HG03103 (cell line): ENCODE results near the gene FCHO1.

Source experiments
- ATAC-seq: cut with Tn5 transposase; IDR thresholded peaks from one replicate; pipeline ENCODE4 v1.9.1; 2021; ENCODE audit warnings: low read depth; ENCODE audit not compliant: unreplicated experiment

FCHO1 gene

DNA sequence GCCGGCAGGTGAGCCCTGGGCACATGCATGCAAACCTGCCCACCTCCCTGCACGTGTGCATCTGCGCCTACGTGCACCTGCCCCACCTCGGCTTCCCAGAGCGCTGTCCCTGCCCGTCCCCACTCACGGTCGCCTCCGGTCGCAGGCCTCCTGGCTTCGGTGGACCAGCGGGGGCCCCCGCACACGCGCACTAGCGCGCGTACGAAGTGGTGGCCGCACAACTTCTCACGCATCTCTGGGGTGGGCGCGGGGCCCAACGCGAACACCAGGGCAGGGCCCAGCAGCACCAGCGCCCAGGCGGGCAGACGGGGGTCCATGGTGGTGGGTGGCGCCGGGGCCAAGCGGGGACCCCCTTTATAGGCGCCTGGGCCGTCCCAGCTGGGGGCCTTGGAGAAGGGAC, 69.9 kb downstream of the FCHO1 start, which contains the start of gene INSL3:
Gene INSL3, minus strand, starts transcription at position 330 of the 400 bp plus-strand sequence. Its CDS starts 13 bp downstream, at position 317.
- no peak for ATAC-seq

DNA sequence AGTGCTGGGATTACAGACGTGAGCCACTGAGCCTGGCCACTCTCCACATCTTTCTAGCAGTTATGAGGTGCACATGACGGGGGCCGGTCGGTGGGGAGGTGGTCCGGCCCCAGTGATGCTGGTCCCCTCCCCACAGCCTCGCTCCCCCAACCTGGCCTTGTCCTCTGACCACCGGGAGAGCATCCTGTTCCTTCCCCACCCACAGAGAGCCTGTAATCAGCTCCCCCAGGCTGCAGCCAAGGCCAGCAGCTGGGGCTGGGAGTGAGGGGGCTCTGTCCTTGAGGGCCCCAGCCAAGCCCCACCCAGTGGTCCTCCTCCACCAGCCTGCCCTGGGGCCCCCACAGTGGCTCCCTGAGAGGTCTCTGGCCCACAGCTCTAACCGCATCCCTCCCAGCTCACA, 73.1 kb downstream of the FCHO1 start:
- ATAC-seq: no peak

DNA sequence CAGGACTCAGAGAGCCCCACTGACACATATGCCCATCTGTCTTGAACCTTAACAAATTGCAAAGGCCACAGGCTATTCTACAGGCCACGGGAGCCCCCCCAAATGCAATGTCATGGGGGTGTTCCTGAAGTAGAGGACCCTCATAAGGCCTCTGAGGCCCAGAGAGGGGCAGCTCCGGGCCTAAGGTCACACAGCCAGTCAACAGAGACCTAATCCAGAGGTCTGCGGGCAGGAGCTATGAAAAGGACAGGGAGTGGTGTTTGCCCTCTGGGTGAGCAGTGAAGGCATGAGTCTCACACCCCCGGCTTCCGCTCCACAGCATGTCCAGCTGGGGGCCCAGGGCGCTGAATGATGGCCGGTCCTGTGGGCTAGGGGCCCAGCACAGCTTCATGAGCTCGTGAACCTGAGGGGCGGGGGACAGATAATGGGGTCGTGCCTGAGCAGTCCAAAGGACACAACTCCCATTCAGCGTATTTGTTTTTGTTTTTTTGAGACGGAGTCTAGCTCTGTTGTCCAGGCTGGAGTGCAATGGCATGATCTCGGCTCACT, 75.3 kb downstream of the FCHO1 start:
- no peak for ATAC-seq

DNA sequence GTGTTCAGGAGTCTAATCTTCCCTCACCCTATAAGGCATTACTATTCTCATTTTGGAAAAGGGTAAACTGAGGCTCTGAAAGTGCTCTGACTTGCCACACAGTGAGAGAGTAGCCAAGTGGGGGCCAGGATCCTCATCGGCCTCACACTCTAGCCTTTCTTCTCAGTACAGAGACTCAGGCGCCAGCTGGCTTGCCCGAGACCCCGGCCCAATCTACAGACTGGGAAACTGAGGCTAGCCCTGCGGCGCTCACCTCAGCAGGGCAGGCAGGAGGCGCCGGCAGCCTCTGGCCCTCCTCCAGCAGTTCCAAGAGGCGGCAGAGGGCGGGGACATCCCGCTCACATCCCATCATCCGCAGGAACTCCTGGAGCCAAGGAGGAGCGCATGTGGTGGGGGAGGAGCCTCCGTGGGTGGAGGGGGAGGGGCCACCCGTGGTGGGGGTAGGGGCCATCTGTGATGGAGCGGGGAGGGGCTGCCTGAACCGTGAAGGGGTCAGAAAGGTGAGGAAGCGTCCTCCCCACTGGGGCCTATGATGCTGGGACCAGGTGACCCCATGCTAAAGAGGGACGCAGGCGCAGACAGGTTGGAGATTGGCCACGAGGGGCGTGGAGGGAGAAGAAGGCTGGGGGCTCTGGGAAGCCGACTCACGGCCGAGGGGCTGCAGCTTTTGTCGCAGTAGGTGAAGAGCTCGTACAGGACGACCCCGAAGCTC, 78.7 kb downstream of the FCHO1 start:
- no peak for ATAC-seq

DNA sequence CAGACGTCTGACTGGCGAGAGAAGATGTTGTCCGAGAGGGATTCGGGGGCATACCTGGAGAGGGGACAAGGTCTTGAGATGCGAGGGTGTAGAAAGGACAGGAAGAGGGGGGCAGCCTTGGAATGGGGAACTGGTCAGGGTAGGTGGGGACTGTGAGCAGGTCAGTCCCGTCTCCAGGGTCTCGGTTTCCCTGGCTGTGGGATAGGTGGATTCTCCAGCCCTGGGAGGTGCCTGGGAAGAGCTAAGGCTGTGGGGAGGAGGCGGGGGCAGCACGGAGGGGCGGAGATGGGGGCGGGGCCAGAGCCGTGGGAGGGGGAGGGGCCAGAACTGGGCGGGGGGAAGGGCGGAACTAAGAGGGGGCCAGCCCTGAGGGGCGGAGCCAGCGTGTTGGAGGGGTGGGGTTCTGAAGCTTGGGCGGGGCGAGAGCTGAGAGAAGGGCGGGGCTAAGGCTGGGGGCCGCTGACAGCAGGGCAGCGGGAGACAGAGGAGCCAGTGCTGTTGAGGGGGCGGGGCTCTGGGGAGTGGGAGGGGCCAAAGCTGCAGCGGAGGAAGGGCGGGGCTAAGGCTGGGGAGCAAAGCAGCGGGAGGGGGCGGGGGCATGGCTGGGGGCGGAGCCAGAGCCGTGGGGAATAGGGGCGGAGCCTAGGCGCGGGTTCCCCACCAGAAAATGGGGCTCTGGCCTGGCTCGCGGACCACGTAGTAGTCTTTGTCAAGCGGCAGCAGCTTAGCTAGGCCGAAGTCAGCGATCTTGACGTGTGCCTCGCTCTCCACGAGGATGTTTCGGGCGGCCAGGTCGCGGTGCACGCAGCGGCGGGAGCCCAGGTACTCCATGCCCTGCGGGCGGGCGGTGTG, 79.5 kb downstream of the FCHO1 start:
- no peak for ATAC-seq

DNA sequence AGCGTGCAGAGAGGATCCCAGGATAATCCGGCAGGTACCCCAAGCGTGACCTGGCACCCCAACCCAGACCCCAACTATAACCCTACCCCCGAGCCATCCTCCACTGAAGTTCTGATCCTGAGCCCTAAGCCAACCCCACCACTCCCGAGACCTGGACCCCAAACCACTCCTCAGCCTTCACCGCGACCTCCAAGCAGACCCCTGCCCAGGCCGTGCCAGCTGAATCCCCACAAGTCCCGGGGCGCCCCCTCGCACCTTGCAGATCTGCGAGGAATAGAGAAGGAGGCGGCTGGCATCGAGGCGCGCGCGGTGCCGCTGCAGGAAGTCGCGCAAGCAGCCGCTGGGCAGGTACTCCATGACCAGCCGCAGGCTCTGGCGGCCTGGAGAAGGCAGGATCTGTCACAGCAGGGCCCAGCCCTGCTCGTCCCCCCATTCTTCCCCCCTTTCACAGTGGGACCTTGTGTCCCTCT, 80.2 kb downstream of the FCHO1 start:
- no peak for ATAC-seq

DNA sequence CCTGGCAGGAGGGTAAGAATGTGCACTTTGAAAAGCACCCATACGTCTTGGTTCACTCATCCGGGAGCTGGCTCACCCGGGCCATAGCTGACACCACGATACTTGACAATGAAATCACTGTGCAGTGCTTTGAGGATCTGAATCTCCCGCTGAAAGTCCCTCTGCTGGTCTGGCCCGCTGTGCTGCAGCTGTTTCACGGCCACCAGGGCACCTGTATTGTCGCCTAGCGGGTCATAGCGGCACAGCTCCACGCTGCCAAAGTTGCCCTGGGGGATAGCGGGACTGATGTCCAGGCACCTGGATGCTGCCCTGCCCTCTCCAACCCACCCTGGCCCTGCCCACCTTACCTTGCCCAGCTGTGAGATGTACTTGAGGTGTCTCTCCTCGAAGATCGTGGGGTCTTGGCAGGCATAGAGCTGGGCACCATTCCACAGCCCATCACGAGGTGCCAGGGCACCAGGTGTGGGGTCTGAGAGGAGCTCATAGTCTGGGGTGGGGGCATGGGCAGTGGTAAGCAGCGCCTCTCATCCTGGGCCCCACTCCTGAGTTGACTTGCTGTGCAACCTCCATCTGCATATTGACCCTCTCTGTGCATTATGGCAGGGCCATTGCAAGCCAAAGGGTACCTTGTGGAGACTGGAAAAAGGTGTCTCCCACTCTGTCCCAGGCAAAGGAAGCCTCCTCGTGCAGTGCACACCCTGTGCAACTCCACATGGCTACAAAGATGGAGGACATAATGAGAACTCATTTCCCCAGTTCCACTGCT, 81.3 kb downstream of the FCHO1 start:
- ATAC-seq: no peak

DNA sequence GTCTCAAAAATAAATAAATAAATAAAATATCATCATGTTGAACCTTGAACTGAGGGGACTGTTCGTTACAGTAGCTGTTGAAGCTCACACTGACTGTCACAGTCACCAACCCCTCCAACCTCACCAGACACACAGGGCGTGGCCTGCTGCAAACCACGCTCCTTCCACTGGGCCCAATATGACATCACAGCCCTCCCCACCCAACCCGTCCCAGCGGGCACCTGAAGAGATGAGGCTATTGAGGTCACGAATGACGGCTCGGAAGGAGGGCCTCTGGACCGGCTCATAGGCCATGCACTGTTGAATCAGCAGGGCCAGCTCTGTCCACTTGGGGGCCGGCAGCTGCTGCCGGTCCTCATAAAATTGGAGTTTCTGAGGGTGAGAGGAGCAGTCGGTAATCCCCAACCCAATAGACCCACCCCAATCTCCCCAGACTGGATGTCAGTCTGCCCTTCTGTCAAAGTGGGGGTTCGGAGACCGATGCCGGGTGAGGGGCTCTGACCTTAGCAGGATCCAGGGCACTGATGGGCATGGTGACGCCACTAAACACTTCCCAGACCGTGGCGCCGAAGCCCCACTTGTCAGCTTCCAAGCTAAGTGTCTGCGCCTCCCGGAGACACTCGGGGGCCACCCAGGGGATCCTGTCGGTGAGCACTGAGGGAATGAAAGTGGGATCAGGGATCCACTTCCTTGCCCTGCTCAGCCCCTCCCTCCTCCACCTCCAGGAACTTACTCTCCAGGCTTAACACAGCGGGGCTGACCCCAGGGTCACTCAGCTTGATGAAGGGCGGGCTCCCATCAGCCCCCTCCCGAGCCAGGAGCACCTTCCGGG, 83.3 kb downstream of the FCHO1 start:
- no peak for ATAC-seq

DNA sequence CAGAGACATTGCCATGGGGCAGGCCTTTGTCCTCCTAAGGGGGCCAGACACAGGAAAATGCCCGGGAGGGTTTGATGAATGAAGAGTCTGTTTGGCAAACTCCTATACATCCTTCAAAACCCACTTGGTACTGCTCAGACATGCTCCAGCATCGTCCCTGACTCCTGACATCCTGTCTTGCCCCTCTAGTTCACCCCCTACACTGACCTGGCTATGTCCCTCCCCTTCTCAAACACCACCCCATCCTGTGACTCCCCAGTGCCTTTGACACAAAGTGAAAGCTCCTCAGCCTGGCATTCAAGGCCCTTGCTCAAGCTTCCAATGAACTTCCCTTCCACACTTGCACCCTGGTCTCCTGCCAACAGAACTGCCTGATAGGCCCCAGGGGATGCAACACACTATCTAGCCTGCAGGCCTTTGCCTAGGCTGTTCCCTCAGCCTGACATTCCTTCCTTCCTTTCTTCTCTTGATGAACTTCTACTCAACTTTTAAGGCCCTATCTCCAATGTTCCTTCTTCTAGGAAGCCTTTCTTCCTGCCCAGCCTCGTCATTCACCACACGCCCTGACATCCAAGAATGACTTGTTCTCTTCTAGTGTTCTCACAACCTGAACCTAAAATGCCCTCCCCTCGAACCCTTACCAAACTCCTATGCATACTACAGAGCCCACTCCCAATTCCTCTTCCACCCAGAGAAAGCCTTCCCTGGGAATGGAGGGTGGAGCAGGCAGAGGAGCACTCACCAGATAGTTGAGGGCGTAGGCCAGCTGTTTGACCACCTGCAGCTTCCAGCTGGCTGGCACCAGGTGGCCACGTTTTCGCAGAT, 84.1 kb downstream of the FCHO1 start:
- no peak for ATAC-seq

DNA sequence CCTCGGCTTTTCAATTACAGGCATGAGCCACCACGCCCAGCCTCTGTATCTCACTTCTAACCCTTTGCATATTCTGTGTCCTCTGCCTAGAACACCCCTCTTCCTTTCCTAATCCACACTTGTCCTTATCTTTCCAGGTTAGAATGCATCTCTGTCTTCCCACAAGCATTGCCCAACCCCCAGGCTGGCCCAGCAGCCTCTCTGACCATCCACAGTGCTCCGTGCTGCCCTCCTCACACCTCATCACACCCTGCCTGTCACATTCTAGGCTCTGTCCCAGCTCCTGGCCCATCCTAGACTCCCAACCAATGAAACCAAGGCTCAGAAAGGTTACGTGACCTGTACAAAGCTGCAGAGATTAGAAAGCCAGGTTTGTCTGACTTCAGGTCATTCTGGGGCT, 85.3 kb downstream of the FCHO1 start:
- ATAC-seq: no peak

DNA sequence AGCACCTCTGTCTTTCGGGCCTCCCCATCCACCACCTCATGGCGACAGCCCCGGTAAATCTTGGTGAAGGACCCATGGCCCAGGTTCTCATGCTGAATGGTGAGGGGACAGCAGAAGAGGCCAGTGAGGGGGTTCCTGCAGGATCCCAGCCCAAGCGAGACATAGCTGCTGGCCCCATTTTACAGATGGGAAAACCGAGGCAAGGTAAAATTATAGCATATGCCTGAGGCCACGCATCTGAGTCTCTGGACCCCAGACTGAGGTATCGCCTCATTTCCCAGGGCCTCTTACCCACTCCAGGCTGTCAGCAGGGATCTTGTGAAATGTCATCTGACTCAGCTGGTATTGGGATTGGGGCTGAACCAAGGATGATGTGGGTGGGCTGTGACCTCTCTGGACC, 86.7 kb downstream of the FCHO1 start:
- ATAC-seq: no peak
